Measurements from ENCODE around the gene AP3M1.

The AP3M1 gene

DNA sequence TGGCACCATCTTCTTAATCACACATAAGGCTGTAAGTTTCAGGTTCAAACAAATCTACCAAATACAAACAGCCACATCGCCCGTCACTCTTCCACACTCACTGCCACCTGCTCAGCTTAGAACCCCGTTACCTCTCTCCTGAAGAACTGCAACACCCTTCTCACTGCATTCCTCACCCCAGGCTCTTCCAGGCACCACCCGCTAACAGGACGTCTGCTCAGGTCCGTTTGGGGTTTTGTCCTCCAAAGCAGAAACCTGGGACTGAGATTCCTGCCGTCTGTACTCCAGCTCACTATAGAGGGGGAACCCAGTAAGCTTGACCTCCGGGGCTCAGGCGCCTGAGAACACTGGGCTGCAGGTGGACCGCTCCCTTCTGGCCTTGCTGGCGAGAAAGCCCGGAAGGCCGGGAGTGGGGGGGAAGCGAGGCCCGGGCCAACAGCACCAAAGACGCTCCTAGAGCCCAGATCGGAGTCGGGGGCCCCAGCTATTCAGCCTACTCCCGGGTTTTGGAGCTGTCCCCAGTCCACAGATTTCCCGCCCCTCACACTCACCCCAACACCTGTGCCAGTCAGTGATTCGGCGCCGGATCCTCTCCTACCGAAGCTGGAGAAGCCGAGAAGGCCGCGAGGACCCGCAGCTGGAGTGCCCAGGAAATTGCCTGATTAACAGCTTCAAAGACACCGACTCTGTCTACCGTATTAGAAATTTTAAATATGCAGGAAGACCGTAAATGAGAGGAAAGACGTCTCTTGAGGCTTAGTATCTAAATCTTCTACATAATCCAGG, at the start of gene AP3M1 (continued):
- no peak for TF ChIP-seq ZFP69B (tag by site-specific recombination; IDR thresholded peaks at IDR 0.05)
- peak; percentile 79 for TF ChIP-seq ZNF184 (tag by site-specific recombination; IDR thresholded peaks at IDR 0.05)
- TF ChIP-seq ZNF658 (tag by site-specific recombination; IDR thresholded peaks at IDR 0.05): no peak
- no peak for TF ChIP-seq ZNF280C (tag by site-specific recombination; IDR thresholded peaks at IDR 0.05)
- no peak; the same call in 1 of the 2 replicates for TF ChIP-seq ZNF2 (tag by site-specific recombination; IDR thresholded peaks at IDR 0.05)
- peak; percentile 79 for TF ChIP-seq ZBTB17 (tag by site-specific recombination; IDR thresholded peaks at IDR 0.05)
- 0 out of 2 replicates have a peak, but pooled peaks have one; percentile 8 for TF ChIP-seq SCRT1 (tag by site-specific recombination; IDR thresholded peaks at IDR 0.05; ENCODE audit: borderline replicate concordance)
- peak; percentile 81 for TF ChIP-seq ZSCAN30 (tag by site-specific recombination; IDR thresholded peaks at IDR 0.05)
- TF ChIP-seq ZNF132 (tag by site-specific recombination; IDR thresholded peaks at IDR 0.05; ENCODE audit: borderline replicate concordance): no peak
- peak; percentile 100 for TF ChIP-seq ZNF335 (tag by site-specific recombination; conservative IDR thresholded peaks at IDR 0.05)
- TF ChIP-seq ZSCAN4 (tag by site-specific recombination; IDR thresholded peaks at IDR 0.05): 0 out of 2 replicates have a peak, but pooled peaks have one; percentile 19
- TF ChIP-seq ZNF501 (tag by site-specific recombination; IDR thresholded peaks at IDR 0.05): peak; percentile 53
- peak; percentile 71 for TF ChIP-seq SCRT2 (tag by site-specific recombination; IDR thresholded peaks at IDR 0.05)
- no peak for TF ChIP-seq ZNF266 (tag by site-specific recombination; IDR thresholded peaks at IDR 0.05; ENCODE audit: low read depth)
- TF ChIP-seq ZBTB49 (tag by site-specific recombination; IDR thresholded peaks at IDR 0.05; ENCODE audit: low read depth): no peak
- TF ChIP-seq ZNF133 (tag by site-specific recombination; IDR thresholded peaks at IDR 0.05): no peak
- no peak for TF ChIP-seq ZNF140 (tag by site-specific recombination; IDR thresholded peaks at IDR 0.05)
- no peak for TF ChIP-seq ZNF677 (tag by site-specific recombination; IDR thresholded peaks at IDR 0.05)
- no peak for TF ChIP-seq GLI2 (tag by site-specific recombination; IDR thresholded peaks at IDR 0.05; ENCODE audit: borderline replicate concordance, low read depth)
- peak; percentile 87 for TF ChIP-seq ZNF394 (tag by site-specific recombination; IDR thresholded peaks at IDR 0.05; ENCODE audit: borderline replicate concordance)
- TF ChIP-seq ZNF513 (tag by site-specific recombination; IDR thresholded peaks at IDR 0.05): no peak
- no peak for TF ChIP-seq ZNF488 (tag by site-specific recombination; IDR thresholded peaks at IDR 0.05)
- TF ChIP-seq WT1 (tag by site-specific recombination; IDR thresholded peaks at IDR 0.05): no peak
- TF ChIP-seq KLF9 (tag by site-specific recombination; IDR thresholded peaks at IDR 0.05; ENCODE audit: low read depth): no peak
- TF ChIP-seq ZIC2 (tag by site-specific recombination; IDR thresholded peaks at IDR 0.05): no peak
- TF ChIP-seq EGR2 (tag by site-specific recombination; IDR thresholded peaks at IDR 0.05; ENCODE audit: low read depth): no peak
- TF ChIP-seq ZNF214 (tag by site-specific recombination; IDR thresholded peaks at IDR 0.05; ENCODE audit: borderline replicate concordance): no peak
- TF ChIP-seq ZNF776 (tag by site-specific recombination; IDR thresholded peaks at IDR 0.05; ENCODE audit: borderline replicate concordance): no peak
- TF ChIP-seq ZNF18 (tag by site-specific recombination; IDR thresholded peaks at IDR 0.05): no peak
- TF ChIP-seq KLF1 (tag by site-specific recombination; IDR thresholded peaks at IDR 0.05): no peak
